GM13976 (cell line): ENCODE data around the gene ZNF527.
A peak's percentile ranks its signal among the peaks of the same experiment; 100 is the strongest.

Source experiments
- DNase-seq: peaks from one replicate; pipeline ENCODE4 v3.0.0; 2012; ENCODE audit warnings: low spot score
- CTCF ChIP-seq: IDR thresholded peaks from 2 replicates; pipeline ENCODE4 v1.5.1; 2012; ENCODE audit warnings: borderline replicate concordance, mild to moderate bottlenecking; ENCODE audit not compliant: insufficient read depth; ENCODE audit errors: extremely low read depth, missing control alignments, control extremely low read depth
- in situ Hi-C: fragments of 300-500 bp; cut with MboI; formaldehyde crosslinking; loops from one replicate; pipeline ENCODE4 v1.12.0; 2022; ENCODE audit warnings: low sequenced_read_pairs, mixed read lengths, inconsistent platforms; ENCODE audit not compliant: unreplicated experiment

Gene ZNF527

GRCh38 chr19:37370880-37371661, at the start of gene ZNF527:
TSS of gene ZNF527 (plus strand) at chr19:37371099. CDS start at chr19:37374199, 3,100 bp downstream.
- TF ChIP-seq CTCF = no peak
- in situ Hi-C loops = no loop called here
- peak; percentile 96 for DNase-seq

GRCh38 chr19:37329686-37330085, 41.2 kb upstream of the ZNF527 start:
- no peak for DNase-seq
- in situ Hi-C loops = no loop called here
- TF ChIP-seq CTCF = no peak

GRCh38 chr19:37332839-37333238, 38.1 kb upstream of the ZNF527 start:
- no peak for TF ChIP-seq CTCF
- in situ Hi-C loops = no loop called here
- DNase-seq = no peak

GRCh38 chr19:37333457-37333856, 37.4 kb upstream of the ZNF527 start:
- TF ChIP-seq CTCF = no peak
- in situ Hi-C loops = no loop called here
- DNase-seq = no peak

GRCh38 chr19:37334179-37335071, 36.5 kb upstream of the ZNF527 start:
- no peak for TF ChIP-seq CTCF
- DNase-seq = peak; percentile 90
- in situ Hi-C loops = no loop called here

GRCh38 chr19:37342753-37343152, 28.1 kb upstream of the ZNF527 start:
- DNase-seq = no peak
- no peak for TF ChIP-seq CTCF
- in situ Hi-C loops = no loop called here
